Measurements from ENCODE around the gene SLC12A1. TPM values are rescaled to one million over a fixed set of nuclear protein-coding genes. Genes with fewer than 3 reads are reported as not detected.
A peak's percentile ranks its signal among the peaks of the same experiment; 100 is the strongest.

SLC12A1 gene
- total RNA-seq, 1 donor from 2014 or later = not detected

DNA sequence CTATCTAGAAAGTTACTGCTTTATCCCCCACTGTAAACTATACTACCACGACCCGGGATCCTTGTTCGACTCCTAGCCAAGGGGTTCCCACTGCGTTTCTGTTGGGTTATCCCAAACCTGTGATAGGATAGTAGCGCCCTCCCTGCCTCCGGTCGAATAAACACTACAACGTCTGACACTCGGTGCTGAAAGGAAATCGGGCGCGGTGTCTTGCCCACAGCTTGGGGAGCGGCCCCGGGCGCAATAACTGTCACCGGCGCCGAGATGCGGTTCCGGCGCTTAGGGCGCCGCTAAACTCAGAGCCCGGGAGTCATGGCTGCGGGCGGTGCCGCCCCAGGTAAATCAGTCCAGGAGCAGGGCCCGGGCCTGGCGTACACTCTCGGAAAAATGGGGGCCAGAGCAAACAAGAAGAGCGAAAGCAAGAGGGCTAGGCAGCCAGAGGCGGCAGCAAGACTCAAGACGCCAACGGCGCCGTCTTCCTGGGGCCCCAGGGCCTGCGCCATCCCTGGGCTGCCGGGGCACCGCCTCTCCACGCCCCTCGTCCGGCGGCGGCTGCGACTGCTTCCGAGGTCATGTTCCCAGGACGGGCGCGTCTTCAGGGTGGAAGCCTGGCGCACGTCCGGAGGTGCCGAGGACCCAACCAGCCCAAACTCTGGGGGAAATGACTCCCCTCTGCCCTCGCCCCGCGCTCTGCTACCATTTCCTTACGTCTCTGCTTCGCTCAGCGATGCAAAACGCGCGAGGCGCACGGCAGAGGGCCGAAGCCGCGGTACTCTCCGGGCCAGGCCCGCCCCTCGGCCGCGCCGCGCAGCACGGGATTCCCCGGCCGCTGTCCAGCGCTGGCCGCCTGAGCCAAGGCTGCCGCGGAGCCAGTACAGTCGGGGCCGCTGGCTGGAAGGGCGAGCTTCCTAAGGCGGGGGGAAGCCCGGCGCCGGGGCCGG is 125.0 kb downstream of the SLC12A1 start, which contains the start of gene DUT:
DUT (plus strand) TSS at position 575 of the 941 bp plus-strand sequence; CDS start at position 662, 87 bp downstream.
- peak; percentile 88 for DNase-seq (ENCODE audit: low spot score)
- peak within 1 kb of the TSS; percentile 99 for H3K4me3 Mint-ChIP-seq (ENCODE audit: unreplicated experiment)
- TF ChIP-seq, protein P1, sequence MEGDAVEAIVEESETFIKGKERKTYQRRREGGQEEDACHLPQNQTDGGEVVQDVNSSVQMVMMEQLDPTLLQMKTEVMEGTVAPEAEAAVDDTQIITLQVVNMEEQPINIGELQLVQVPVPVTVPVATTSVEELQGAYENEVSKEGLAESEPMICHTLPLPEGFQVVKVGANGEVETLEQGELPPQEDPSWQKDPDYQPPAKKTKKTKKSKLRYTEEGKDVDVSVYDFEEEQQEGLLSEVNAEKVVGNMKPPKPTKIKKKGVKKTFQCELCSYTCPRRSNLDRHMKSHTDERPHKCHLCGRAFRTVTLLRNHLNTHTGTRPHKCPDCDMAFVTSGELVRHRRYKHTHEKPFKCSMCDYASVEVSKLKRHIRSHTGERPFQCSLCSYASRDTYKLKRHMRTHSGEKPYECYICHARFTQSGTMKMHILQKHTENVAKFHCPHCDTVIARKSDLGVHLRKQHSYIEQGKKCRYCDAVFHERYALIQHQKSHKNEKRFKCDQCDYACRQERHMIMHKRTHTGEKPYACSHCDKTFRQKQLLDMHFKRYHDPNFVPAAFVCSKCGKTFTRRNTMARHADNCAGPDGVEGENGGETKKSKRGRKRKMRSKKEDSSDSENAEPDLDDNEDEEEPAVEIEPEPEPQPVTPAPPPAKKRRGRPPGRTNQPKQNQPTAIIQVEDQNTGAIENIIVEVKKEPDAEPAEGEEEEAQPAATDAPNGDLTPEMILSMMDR (IDR thresholded peaks at IDR 0.05) = peak; percentile 53
- no peaks in the 10 kb centered on the region for H3K27me3 Mint-ChIP-seq (ENCODE audit: low read depth)
- no peaks in the 10 kb centered on the region for H3K9me3 Mint-ChIP-seq (ENCODE audit: low read depth)
- H3K27ac Mint-ChIP-seq (ENCODE audit: unreplicated experiment) = peak within 1 kb of the TSS; percentile 97
- peaks cover 27% of the 10 kb centered on the region for H3K4me1 Mint-ChIP-seq (ENCODE audit: low read depth)
- peaks cover 4% of the 10 kb centered on the region for H3K36me3 Mint-ChIP-seq (ENCODE audit: low read depth)

DNA sequence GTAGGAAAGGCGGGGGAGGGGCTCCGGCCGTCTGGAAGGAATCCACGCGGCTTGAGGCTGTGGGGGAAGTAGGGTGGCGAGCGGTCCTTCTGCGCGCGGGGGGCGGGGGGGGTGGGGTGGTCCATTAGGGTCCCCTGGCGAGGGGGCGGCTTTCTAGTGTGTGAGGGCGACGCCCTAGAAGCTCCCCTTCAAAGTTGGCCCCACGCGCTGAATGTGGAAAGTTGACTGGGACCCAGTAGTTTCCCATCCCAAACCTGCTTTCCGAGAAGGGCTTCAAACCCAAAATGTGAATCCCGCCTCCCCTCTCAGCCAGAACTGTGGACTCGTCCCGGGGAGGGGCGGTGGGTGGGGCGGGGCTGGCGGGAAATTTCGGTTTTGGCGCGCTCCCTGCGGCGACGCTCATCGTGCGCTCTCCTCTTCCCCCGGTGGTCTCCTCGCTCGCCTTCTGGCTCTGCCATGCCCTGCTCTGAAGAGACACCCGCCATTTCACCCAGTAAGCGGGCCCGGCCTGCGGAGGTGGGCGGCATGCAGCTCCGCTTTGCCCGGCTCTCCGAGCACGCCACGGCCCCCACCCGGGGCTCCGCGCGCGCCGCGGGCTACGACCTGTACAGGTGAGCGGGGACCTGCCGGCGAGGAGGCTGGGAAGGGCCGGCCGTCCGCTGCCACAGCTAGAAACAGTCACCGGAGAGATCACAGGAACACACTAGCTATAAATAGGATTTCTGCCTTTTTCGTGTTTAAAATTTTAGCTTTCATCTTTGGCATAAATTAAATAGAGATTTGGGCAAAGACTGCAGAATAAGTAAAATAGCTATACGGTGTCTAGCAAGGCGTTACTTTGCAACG is 125.9 kb downstream of the SLC12A1 start:
- Mint-ChIP-seq H3K9me3 (ENCODE audit: low read depth) (no peaks in the 10 kb centered on the region), H3K4me3 (ENCODE audit: unreplicated experiment) (peak overlapping the region; percentile 99), H3K36me3 (ENCODE audit: low read depth) (peaks cover 4% of the 10 kb centered on the region), H3K27me3 (ENCODE audit: low read depth) (no peaks in the 10 kb centered on the region), H3K4me1 (ENCODE audit: low read depth) (peaks cover 27% of the 10 kb centered on the region), H3K27ac (ENCODE audit: unreplicated experiment) (peak overlapping the region; percentile 97)
- no peak for DNase-seq (ENCODE audit: low spot score)
- TF ChIP-seq, protein P1 (IDR thresholded peaks at IDR 0.05) = no peak

DNA sequence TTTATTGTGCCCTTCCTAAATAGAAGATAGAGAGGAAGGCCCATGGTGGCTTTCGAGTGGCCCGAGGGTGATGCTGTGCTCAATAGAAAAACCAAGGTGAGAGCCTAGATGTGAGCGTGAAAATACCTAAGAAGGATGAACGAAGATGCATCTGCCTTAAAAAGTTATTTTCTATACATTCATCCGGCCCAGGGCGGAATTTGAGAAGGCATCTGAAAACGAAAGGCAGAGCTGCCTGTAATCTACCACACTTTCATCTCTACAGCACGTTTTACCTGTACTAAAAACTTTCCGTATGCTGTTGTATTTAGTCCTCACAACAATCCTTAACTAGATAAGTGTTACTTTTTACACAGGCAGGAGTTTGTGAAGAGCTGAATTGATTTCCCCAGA is 126.5 kb downstream of the SLC12A1 start:
- Mint-ChIP-seq H3K27ac (ENCODE audit: unreplicated experiment) (peak overlapping the region; percentile 12), H3K4me3 (ENCODE audit: unreplicated experiment) (peak overlapping the region; percentile 99), H3K27me3 (ENCODE audit: low read depth) (no peaks in the 10 kb centered on the region), H3K36me3 (ENCODE audit: low read depth) (peaks cover 4% of the 10 kb centered on the region), H3K9me3 (ENCODE audit: low read depth) (no peaks in the 10 kb centered on the region), H3K4me1 (ENCODE audit: low read depth) (peaks cover 31% of the 10 kb centered on the region)
- TF ChIP-seq, protein P1 (IDR thresholded peaks at IDR 0.05) = no peak
- DNase-seq (ENCODE audit: low spot score) = no peak

DNA sequence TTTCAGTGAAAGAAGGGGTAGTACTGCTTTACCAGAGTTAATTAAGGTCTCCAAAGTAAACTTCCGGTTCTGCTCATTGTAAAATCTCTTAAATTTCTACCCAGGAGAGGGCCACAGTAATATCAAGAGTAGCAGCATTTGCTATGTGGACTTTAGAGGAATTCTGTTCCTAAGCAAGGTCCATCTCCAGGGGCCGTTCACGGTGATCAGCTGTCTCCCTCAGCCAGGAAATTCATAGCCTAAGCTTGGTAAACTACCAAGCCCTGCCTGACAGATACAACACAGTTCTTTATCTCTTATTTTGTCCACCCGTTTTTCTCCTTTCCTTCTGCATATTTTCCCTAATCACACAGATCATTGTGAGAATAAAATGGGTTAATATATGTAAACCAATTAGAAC is 127.4 kb downstream of the SLC12A1 start:
- no peaks in the 10 kb centered on the region for H3K9me3 Mint-ChIP-seq (ENCODE audit: low read depth)
- peak overlapping the region; percentile 45 for H3K4me3 Mint-ChIP-seq (ENCODE audit: unreplicated experiment)
- H3K36me3 Mint-ChIP-seq (ENCODE audit: low read depth) = peaks cover 4% of the 10 kb centered on the region
- no peak overlapping the region for H3K27ac Mint-ChIP-seq (ENCODE audit: unreplicated experiment)
- H3K4me1 Mint-ChIP-seq (ENCODE audit: low read depth) = peaks cover 31% of the 10 kb centered on the region
- TF ChIP-seq, protein P1 (IDR thresholded peaks at IDR 0.05) = no peak
- no peaks in the 10 kb centered on the region for H3K27me3 Mint-ChIP-seq (ENCODE audit: low read depth)
- DNase-seq (ENCODE audit: low spot score) = no peak

DNA sequence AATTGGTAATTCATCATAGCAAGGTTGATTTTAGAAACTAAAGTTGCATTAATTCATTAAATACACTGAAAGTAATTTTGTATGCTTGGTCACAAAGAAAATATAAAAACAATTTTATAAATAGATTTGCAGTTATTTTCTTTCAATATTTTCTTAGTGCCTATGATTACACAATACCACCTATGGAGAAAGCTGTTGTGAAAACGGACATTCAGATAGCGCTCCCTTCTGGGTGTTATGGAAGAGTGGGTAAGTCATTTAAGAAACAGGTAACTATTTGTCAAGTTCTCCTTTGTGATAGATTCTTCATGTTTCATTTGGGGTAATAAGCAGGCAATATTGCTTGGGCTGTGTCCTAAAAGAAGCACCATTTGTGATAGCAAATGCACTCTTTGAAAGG is 128.2 kb downstream of the SLC12A1 start:
- Mint-ChIP-seq H3K9me3 (ENCODE audit: low read depth) (no peaks in the 10 kb centered on the region), H3K4me1 (ENCODE audit: low read depth) (peaks cover 31% of the 10 kb centered on the region), H3K36me3 (ENCODE audit: low read depth) (peaks cover 4% of the 10 kb centered on the region), H3K27ac (ENCODE audit: unreplicated experiment) (no peak overlapping the region), H3K27me3 (ENCODE audit: low read depth) (no peaks in the 10 kb centered on the region), H3K4me3 (ENCODE audit: unreplicated experiment) (no peak overlapping the region)
- DNase-seq (ENCODE audit: low spot score) = no peak
- TF ChIP-seq, protein P1 (IDR thresholded peaks at IDR 0.05) = no peak

All from chondrocyte (in vitro differentiated cells).